ENCODE data around the gene PRG3. TPM values are rescaled to one million over a fixed set of nuclear protein-coding genes. Genes with fewer than 3 reads are reported as not detected.

PRG3 gene
- total and polyA plus RNA-seq, 2 donors (not counting 3 experiments of a cell fraction or from before 2014, with no cell fraction given) = not detected

- dilution Hi-C loops (cut with MboI; ENCODE audit: extremely low pct_ligation_motif_present, low sequenced_read_pairs) = no loop called here
- ChIA-PET CTCF (interaction anchor here (1.9 to 2.7 kb wide), 2 partner anchors 8 to 13 kb away, joined by 4 to 13 read pairs; no protein-coding TSS in a partner anchor), POLR2A (interaction anchor here (0.6 kb wide), 1 partner anchor 13 kb away, joined by 4 read pairs; no protein-coding TSS in a partner anchor)
- H3K4me1 ChIP-seq (ENCODE audit: control insufficient read depth, extremely low read depth, insufficient read depth, low read length) = no peaks in the 10 kb centered on the region
- DNase-seq (ENCODE audit: low read depth, low spot score) (no peak), FAIRE-seq (no peak)
- no peaks in the 10 kb centered on the region for H3K9me1 ChIP-seq (replicated peaks; ENCODE audit: control insufficient read depth, extremely low read depth, insufficient read depth, low read length)
- no peak overlapping the region for H3K4me2 ChIP-seq (ENCODE audit: insufficient read depth, low read length)
- H3K27me3 ChIP-seq (ENCODE audit: control insufficient read depth in 2 of 2, insufficient read depth in 2 of 2, low read length in 2 of 2) = peaks cover 0 to 5% of the 10 kb centered on the region in 2 experiments
- H3K27ac ChIP-seq (ENCODE audit: insufficient read depth, low read depth, low read length) = no peak overlapping the region
- no peaks in the 10 kb centered on the region for H3K36me3 ChIP-seq (ENCODE audit: control insufficient read depth in 2 of 2, extremely low read depth in 1 of 2, insufficient read depth in 2 of 2, low read length in 2 of 2)
- H3K4me3 ChIP-seq (replicated peaks in 1 of 3; ENCODE audit: insufficient read depth in 1 of 3, low read depth in 1 of 3, low read length in 3 of 3) = no peak overlapping the region
- H3K9me3 ChIP-seq (replicated peaks; ENCODE audit: control insufficient read depth, insufficient read depth, low read length) = no peaks in the 10 kb centered on the region
- H4K20me1 ChIP-seq (replicated peaks; ENCODE audit: control insufficient read depth, extremely low read depth, insufficient read depth, low read length) = no peaks in the 10 kb centered on the region
- no peak overlapping the region for H2AFZ ChIP-seq (ENCODE audit: low read depth, low read length)
- no peaks in the 10 kb centered on the region for H3K79me2 ChIP-seq (ENCODE audit: control insufficient read depth, insufficient read depth, low read length)
- intact Hi-C loops (cut with micrococcal nuclease) = no loop called here
- TF ChIP-seq POLR2A (IDR thresholded peaks at IDR 0.05; ENCODE audit: low read depth, low read length) (no peak), GATA2 (IDR thresholded peaks at IDR 0.05; ENCODE audit: insufficient read depth, insufficient read length, low read depth, low read length) (no peak), CTCF (IDR thresholded peaks at IDR 0.05; ENCODE audit: extremely low read depth in 1 of 2, insufficient read depth in 1 of 2, low read depth in 1 of 2, low read length in 2 of 2) (no peak), JUN (IDR thresholded peaks at IDR 0.05; ENCODE audit: borderline replicate concordance, insufficient read depth, insufficient read length, low read depth) (no peak), POLR2AphosphoS5 (IDR thresholded peaks at IDR 0.05; ENCODE audit: insufficient read depth, low read depth, low read length) (no peak), MAX (IDR thresholded peaks at IDR 0.05; ENCODE audit: insufficient read depth, insufficient read length) (no peak), MYC (IDR thresholded peaks at IDR 0.05; ENCODE audit: low read depth, low read length) (no peak), FOS (IDR thresholded peaks at IDR 0.05; ENCODE audit: borderline replicate concordance, insufficient read depth, low read length) (no peak)
- BruUV-seq (replicated peaks) = no TSS peak
- no peak overlapping the region for H3K9ac ChIP-seq (replicated peaks; ENCODE audit: extremely low read depth, insufficient read depth, low read length)
Measured at GRCh38 chr11:57358543-57358961, 22.4 kb downstream of the PRG3 start.

Data from endothelial cell of umbilical vein (primary cell).